ENCODE measurements around the gene IKBIP. TPM values are rescaled to one million over a fixed set of nuclear protein-coding genes. Genes with fewer than 3 reads are reported as not detected.
A peak's percentile ranks its signal among the peaks of the same experiment; 100 is the strongest.

The IKBIP gene, protein sequence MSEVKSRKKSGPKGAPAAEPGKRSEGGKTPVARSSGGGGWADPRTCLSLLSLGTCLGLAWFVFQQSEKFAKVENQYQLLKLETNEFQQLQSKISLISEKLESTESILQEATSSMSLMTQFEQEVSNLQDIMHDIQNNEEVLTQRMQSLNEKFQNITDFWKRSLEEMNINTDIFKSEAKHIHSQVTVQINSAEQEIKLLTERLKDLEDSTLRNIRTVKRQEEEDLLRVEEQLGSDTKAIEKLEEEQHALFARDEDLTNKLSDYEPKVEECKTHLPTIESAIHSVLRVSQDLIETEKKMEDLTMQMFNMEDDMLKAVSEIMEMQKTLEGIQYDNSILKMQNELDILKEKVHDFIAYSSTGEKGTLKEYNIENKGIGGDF
- total RNA-seq (2021; ENCODE audit: unreplicated experiment) (14.5 TPM), Bru-seq, nascent RNA (percentile 58 among the genes with signal in this experiment), BruChase-seq, experiment 1, labeled RNA remaining after a 6-hour chase (percentile 57 among the genes with signal in this experiment), BruChase-seq, experiment 2, labeled RNA remaining after a 2-hour chase (percentile 56 among the genes with signal in this experiment)
- polyA plus RNA-seq (2012): 3.9 and 5.7 TPM in 2 replicates
- long read RNA-seq, transcript IKBIP-203 (2 exons, 1,368 nt): minor isoform, 5 of 35 reads
- long read RNA-seq, transcript IKBIP-201 (3 exons, 3,189 nt): major isoform, 19 of 35 reads
- long read RNA-seq, partial matches to known transcripts: 0 of 35 reads
- long read RNA-seq, other reads (novel, unspliced or antisense): 7 of 35 reads

DNA sequence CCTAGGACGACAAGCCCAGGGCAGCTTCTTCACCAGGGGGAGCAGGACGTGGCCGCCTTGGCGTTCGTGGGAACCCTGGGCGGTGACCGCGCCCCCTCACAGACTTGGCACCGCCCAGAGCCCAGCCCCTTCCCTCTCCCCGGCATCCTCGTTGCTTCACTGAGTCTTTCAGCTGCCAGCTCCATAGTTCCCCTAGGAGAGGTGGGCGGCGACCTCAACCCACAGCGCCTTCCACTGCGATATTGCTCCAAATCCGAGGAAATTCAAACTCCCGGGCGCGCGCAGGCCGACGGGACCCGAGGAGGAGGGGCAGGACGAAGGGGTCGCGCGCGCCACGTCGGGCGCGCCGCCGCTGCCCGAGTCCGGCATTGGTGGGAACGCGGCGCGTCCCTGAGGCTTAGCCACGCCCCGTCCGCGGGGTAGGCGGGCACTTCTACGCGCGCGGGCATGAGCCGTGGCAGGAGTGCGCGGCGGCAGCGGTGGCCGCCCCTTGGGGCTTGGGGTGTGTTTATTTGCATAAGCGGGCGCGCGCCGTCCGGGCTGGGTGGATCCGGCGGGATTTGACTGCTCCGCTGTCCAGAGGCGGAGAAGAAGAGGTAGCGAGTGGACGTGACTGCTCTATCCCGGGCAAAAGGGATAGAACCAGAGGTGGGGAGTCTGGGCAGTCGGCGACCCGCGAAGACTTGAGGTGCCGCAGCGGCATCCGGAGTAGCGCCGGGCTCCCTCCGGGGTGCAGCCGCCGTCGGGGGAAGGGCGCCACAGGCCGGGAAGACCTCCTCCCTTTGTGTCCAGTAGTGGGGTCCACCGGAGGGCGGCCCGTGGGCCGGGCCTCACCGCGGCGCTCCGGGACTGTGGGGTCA is at the start of gene IKBIP, which contains the start of gene APAF1:
IKBIP (minus strand) TSS at position 77 of the 860 bp plus-strand sequence. CDS start 87 bp downstream, outside the sequence.
APAF1 (plus strand) TSS at position 579 of the 860 bp plus-strand sequence. CDS start 3,070 bp downstream, outside the sequence.
- peak within 1 kb of the TSS; percentile 68 to 91 for H3K4me3 ChIP-seq (replicated peaks in 1 of 2; ENCODE audit: low read depth in 1 of 2, low read length in 2 of 2)
- peak within 1 kb of the TSS; percentile 88 for H3K27ac ChIP-seq (ENCODE audit: low read depth, low read length)
- BruUV-seq (replicated peaks): no TSS peak
- H4K20me1 ChIP-seq (ENCODE audit: insufficient read depth): no peaks in the 10 kb centered on the region
- intact Hi-C loops (cut with micrococcal nuclease): loop anchor here (1.0 to 2.0 kb wide), 2 partner anchors 52 to 142 kb away; partner anchors contain the start of gene SLC25A3
- peak within 1 kb of the TSS; percentile 77 for H3K4me2 ChIP-seq (ENCODE audit: low read length)
- H3K79me2 ChIP-seq (ENCODE audit: insufficient read depth, low read length): peaks cover 28% of the 10 kb centered on the region
- H3K36me3 ChIP-seq (ENCODE audit: control insufficient read depth in 1 of 2, insufficient read depth in 2 of 2, low read length in 2 of 2): peaks cover 0 to 17% of the 10 kb centered on the region in 2 experiments; a peak in 2 of 4 replicates
- CTCF ChIA-PET: interaction anchor here (1.2 to 1.6 kb wide), 2 partner anchors 78 to 80 kb away, joined by 4 to 5 read pairs; no protein-coding TSS in a partner anchor
- H3K9me3 ChIP-seq (ENCODE audit: control insufficient read depth in 1 of 2, insufficient read depth in 1 of 2, low read depth in 1 of 2, low read length in 2 of 2): no peaks in the 10 kb centered on the region
- POLR2A ChIA-PET: interaction anchor here (1.1 to 1.6 kb wide), 2 partner anchors 12 to 78 kb away, joined by 3 to 7 read pairs; no protein-coding TSS in a partner anchor
- peak within 1 kb of the TSS; percentile 78 for H3K9ac ChIP-seq (ENCODE audit: low read length)
- H2AFZ ChIP-seq (ENCODE audit: low read depth, low read length, poor library complexity, severe bottlenecking): peak within 1 kb of the TSS; percentile 52
- peak; percentile 89 for ATAC-seq
- H3K27me3 ChIP-seq (ENCODE audit: insufficient read depth, low read length): no peaks in the 10 kb centered on the region
- no peaks in the 10 kb centered on the region for H3K9me2 ChIP-seq (ENCODE audit: insufficient read depth)
- RAD21 ChIA-PET (ENCODE audit: low non-redundant PET in 1 of 2, low total read pairs in 2 of 2, uncharacterized antibody in 2 of 2, unreplicated experiment in 2 of 2): interaction anchor here in 1 of 2 experiments (0.9 kb wide), 1 partner anchor 52 kb away, joined by 4 read pairs; the partner anchor contains the start of gene SLC25A3
- peaks cover 2 to 17% of the 10 kb centered on the region in 2 experiments; a peak in 3 of 4 replicates for H3K4me1 ChIP-seq (ENCODE audit: control insufficient read depth in 1 of 2, insufficient read depth in 2 of 2, low read length in 2 of 2)
- DNase-seq (ENCODE audit: low read depth, low spot score): peak; percentile 86
- TF ChIP-seq FOSL1 (IDR thresholded peaks at IDR 0.05; ENCODE audit: low read depth) (no peak; the same call in 1 of the 2 replicates), ZNF274 (IDR thresholded peaks at IDR 0.05; ENCODE audit: low read depth, low read length) (no peak), ELF1 (IDR thresholded peaks at IDR 0.05; ENCODE audit: borderline replicate concordance, low read depth) (no peak), POLR2AphosphoS5 (IDR thresholded peaks at IDR 0.05; ENCODE audit: low read depth, low read length) (peak; percentile 92), EZH2 (IDR thresholded peaks at IDR 0.05) (no peak), JUND (IDR thresholded peaks at IDR 0.05) (no peak; the same call in 1 of the 2 replicates), CEBPB (IDR thresholded peaks at IDR 0.05; ENCODE audit: low read depth) (no peak), POLR2A (IDR thresholded peaks at IDR 0.05; ENCODE audit: borderline replicate concordance, extremely low read depth, insufficient read depth, insufficient read length) (peak; percentile 66), SP1 (IDR thresholded peaks at IDR 0.05; ENCODE audit: low read depth) (peak; percentile 60), ZFX (IDR thresholded peaks at IDR 0.05) (no peak; the same call in 1 of the 2 replicates), SRF (IDR thresholded peaks at IDR 0.05; ENCODE audit: low read depth) (no peak), CBX3 (IDR thresholded peaks at IDR 0.05; ENCODE audit: low read depth) (no peak; the same call in 1 of the 2 replicates), EZH2phosphoT487 (IDR thresholded peaks at IDR 0.05; ENCODE audit: borderline replicate concordance) (no peak), YY1 (IDR thresholded peaks at IDR 0.05; ENCODE audit: extremely low read depth, insufficient replicate concordance, low read depth, low read length) (peak; percentile 20), EGR1 (IDR thresholded peaks at IDR 0.05; ENCODE audit: low read depth) (0 out of 2 replicates have a peak, but pooled peaks have one; percentile 18), RAD21 (IDR thresholded peaks at IDR 0.05; ENCODE audit: low read depth) (no peak)
- TF ChIP-seq, protein P1, sequence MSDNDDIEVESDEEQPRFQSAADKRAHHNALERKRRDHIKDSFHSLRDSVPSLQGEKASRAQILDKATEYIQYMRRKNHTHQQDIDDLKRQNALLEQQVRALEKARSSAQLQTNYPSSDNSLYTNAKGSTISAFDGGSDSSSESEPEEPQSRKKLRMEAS (IDR thresholded peaks at IDR 0.05): no peak; the same call in 1 of the 2 replicates
- TF ChIP-seq, protein P2, sequence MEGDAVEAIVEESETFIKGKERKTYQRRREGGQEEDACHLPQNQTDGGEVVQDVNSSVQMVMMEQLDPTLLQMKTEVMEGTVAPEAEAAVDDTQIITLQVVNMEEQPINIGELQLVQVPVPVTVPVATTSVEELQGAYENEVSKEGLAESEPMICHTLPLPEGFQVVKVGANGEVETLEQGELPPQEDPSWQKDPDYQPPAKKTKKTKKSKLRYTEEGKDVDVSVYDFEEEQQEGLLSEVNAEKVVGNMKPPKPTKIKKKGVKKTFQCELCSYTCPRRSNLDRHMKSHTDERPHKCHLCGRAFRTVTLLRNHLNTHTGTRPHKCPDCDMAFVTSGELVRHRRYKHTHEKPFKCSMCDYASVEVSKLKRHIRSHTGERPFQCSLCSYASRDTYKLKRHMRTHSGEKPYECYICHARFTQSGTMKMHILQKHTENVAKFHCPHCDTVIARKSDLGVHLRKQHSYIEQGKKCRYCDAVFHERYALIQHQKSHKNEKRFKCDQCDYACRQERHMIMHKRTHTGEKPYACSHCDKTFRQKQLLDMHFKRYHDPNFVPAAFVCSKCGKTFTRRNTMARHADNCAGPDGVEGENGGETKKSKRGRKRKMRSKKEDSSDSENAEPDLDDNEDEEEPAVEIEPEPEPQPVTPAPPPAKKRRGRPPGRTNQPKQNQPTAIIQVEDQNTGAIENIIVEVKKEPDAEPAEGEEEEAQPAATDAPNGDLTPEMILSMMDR (IDR thresholded peaks at IDR 0.05 in 2 of 3, conservative IDR thresholded peaks at IDR 0.05 in 1 of 3; ENCODE audit: borderline replicate concordance in 1 of 3, insufficient read depth in 1 of 3, low read depth in 2 of 3, low read length in 2 of 3): no peak
- TF ChIP-seq, protein P3, sequence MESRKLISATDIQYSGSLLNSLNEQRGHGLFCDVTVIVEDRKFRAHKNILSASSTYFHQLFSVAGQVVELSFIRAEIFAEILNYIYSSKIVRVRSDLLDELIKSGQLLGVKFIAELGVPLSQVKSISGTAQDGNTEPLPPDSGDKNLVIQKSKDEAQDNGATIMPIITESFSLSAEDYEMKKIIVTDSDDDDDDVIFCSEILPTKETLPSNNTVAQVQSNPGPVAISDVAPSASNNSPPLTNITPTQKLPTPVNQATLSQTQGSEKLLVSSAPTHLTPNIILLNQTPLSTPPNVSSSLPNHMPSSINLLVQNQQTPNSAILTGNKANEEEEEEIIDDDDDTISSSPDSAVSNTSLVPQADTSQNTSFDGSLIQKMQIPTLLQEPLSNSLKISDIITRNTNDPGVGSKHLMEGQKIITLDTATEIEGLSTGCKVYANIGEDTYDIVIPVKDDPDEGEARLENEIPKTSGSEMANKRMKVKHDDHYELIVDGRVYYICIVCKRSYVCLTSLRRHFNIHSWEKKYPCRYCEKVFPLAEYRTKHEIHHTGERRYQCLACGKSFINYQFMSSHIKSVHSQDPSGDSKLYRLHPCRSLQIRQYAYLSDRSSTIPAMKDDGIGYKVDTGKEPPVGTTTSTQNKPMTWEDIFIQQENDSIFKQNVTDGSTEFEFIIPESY (IDR thresholded peaks at IDR 0.05; ENCODE audit: extremely low read depth, insufficient replicate concordance, low read length): no peak

Measured in HCT116 (cell line).